Stimulated activated CD4-positive, alpha-beta T cell treated with anti-CD3 and anti-CD28 coated beads, Interleukin-12 subunit alpha, Interleukin-12 subunit beta, amount 100 ng/mL, for 4 hours (primary cell): ENCODE data around the gene TTC27.
"Not testable (repeated sequence)": the region's sequence is repeated elsewhere in the genome, so short reads cannot be mapped to it uniquely, and the experiment has no call there.

Experiments
- DNase-seq: peaks from one replicate; pipeline ENCODE4 v3.0.0-alpha.2; 2020

TTC27 gene

GRCh38 chr2:32862269-32863055 lies 234.6 kb downstream of the TTC27 start:
- no peak for DNase-seq

- DNase-seq, result no peak
Measured at GRCh38 chr2:32863326-32863725, 235.5 kb downstream of the TTC27 start.

- DNase-seq, result no peak
Measured at GRCh38 chr2:32863803-32864202, 236.0 kb downstream of the TTC27 start.

GRCh38 chr2:32864334-32865111 lies 236.7 kb downstream of the TTC27 start:
- no peak for DNase-seq

GRCh38 chr2:32865399-32866068 lies 237.7 kb downstream of the TTC27 start:
- DNase-seq, result no peak

- DNase-seq, result not testable (repeated sequence)
Measured at GRCh38 chr2:32866462-32866861, 238.6 kb downstream of the TTC27 start.
